Thoracic aorta (tissue), 2 donors: ENCODE results near the gene BCAN. TPM values are rescaled to one million over a fixed set of nuclear protein-coding genes. Genes with fewer than 3 reads are reported as not detected.
A peak's percentile ranks its signal among the peaks of the same experiment; 100 is the strongest.
"Not testable (repeated sequence)": the region's sequence is repeated elsewhere in the genome, so short reads cannot be mapped to it uniquely, and the experiment has no call there.

Experiments used
- ATAC-seq: fragments of 150-250 bp; one replicate; pipeline ENCODE4 v1.8.0; 2017; ENCODE audit warnings: low read depth; ENCODE audit not compliant: insufficient number of reproducible peaks, low FRiP score
- DNase-seq: peaks from one replicate; pipeline ENCODE4 v3.0.0-alpha.2; 2020; ENCODE audit warnings: low spot score
- H3K27ac ChIP-seq, 2 donors: fragments of 200-600 bp; sonication (generic); 1 replicate in 1 of 2; 2 replicates in 1 of 2; pipeline ENCODE4 v1.5.1; 2016; ENCODE audit warnings: mild to moderate bottlenecking in 2 of 2, moderate library complexity in 2 of 2
- H3K27me3 ChIP-seq: fragments of 200-600 bp; sonication (generic); replicated peaks from 2 replicates; pipeline ENCODE4 v1.6.0; 2016; ENCODE audit warnings: mild to moderate bottlenecking; ENCODE audit not compliant: insufficient read depth
- H3K36me3 ChIP-seq: fragments of 200-600 bp; sonication (generic); one replicate; pipeline ENCODE4 v1.5.1; 2016
- H3K4me1 ChIP-seq, 2 donors: fragments of 200-600 bp; sonication (generic); 1 replicate in 1 of 2; 2 replicates in 1 of 2; pipeline versions ENCODE4 v1.5.1 to v1.6.0; 2016; ENCODE audit warnings: low read depth in 2 of 2, mild to moderate bottlenecking in 1 of 2; ENCODE audit not compliant: control insufficient read depth in 1 of 2
- H3K4me3 ChIP-seq: fragments of 200-600 bp; sonication (generic); 2 replicates; pipeline ENCODE4 v1.5.1; 2016; ENCODE audit warnings: mild to moderate bottlenecking
- H3K9me3 ChIP-seq: fragments of 200-600 bp; sonication (generic); 2 replicates; pipeline ENCODE4 v1.5.1; 2016
- total RNA-seq, 2 donors: library from RNA; depleted of rRNA; stranded (reverse); fragments of >200 nt; gene quantifications; one replicate each; pipeline versions ENCODE4 v1.1.0 to v1.2.3, GENCODE V29; 2016
- TF ChIP-seq, protein P1 (sequence below): fragments of 200-600 bp; sonication (generic); IDR thresholded peaks from one replicate; pipeline ENCODE4 v1.5.1; 2019; ENCODE audit warnings: antibody characterized with exemption

Gene BCAN
- total RNA-seq, 2 donors from 2014 or later = 0.54 to 0.99 TPM

DNA sequence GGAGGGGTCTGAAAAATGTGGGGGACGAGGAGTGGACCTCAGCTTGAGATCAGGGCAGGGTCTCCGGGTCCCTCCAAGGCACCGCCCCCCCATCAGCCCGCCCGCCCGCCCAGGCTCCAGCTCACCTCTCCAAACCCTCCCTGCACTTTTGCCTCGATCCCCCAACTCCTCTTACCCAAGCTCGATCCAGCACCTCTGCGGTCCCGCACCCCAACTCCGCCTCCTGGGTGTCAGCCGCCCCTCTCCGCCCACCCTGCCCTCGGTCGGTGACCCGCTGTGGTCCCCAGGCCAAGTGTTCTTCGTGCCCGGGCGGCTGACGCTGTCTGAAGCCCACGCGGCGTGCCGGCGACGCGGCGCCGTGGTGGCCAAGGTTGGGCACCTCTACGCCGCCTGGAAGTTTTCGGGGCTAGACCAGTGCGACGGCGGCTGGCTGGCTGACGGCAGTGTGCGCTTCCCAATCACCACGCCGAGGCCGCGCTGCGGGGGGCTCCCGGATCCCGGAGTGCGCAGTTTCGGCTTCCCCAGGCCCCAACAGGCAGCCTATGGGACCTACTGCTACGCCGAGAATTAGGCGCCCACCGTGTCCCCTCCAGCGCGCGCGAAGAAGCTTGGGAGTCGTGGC lies 17.0 kb upstream of the BCAN start:
- Histone ChIP-seq H3K36me3 (no peaks in the 10 kb centered on the region), H3K4me1 (peaks cover 13 to 22% of the 10 kb centered on the region in 2 donors), H3K27ac (no peak overlapping the region), H3K27me3 (peaks cover 4% of the 10 kb centered on the region), H3K9me3 (no peaks in the 10 kb centered on the region), H3K4me3 (peak overlapping the region; percentile 69)
- DNase-seq (no peak), ATAC-seq (no peak)
- TF ChIP-seq, protein P1, sequence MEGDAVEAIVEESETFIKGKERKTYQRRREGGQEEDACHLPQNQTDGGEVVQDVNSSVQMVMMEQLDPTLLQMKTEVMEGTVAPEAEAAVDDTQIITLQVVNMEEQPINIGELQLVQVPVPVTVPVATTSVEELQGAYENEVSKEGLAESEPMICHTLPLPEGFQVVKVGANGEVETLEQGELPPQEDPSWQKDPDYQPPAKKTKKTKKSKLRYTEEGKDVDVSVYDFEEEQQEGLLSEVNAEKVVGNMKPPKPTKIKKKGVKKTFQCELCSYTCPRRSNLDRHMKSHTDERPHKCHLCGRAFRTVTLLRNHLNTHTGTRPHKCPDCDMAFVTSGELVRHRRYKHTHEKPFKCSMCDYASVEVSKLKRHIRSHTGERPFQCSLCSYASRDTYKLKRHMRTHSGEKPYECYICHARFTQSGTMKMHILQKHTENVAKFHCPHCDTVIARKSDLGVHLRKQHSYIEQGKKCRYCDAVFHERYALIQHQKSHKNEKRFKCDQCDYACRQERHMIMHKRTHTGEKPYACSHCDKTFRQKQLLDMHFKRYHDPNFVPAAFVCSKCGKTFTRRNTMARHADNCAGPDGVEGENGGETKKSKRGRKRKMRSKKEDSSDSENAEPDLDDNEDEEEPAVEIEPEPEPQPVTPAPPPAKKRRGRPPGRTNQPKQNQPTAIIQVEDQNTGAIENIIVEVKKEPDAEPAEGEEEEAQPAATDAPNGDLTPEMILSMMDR = no peak

DNA sequence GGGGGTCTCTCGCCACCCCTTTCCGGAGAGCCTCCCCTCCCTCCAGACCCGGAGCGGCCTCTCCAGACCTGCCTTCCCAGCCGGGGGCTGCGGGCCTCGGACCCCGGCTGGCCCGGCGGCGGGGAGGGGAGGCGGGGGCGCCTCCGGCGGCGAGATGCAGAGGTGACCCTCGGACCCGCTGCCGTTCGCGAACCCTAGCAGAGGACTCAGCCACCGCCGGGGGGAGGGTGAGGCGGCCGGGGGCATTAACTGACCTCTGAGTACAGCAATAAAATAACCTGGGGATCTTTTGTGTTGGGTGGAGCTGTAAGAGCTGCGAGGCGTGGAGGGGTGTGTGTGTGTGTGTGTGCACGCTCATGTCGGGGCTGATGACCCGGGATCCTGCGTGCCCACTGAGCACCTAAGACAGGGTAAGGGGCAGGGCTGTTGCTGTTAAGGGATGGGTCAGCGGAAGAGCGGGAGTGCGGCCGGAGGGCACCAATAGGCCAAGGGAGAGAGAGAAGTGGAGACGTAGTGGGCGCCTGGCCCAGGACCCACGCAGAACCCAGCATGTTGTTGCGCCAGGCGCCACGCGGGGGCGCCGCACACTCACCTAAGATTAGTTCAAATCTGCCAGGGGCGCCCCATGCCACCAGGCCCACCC lies 16.4 kb upstream of the BCAN start:
- no peaks in the 10 kb centered on the region for H3K9me3 ChIP-seq
- peaks cover 4% of the 10 kb centered on the region for H3K27me3 ChIP-seq
- no peak overlapping the region for H3K27ac ChIP-seq
- peaks cover 13 to 22% of the 10 kb centered on the region in 2 donors for H3K4me1 ChIP-seq
- H3K4me3 ChIP-seq = peak overlapping the region; percentile 69
- ATAC-seq (no peak), DNase-seq (no peak)
- H3K36me3 ChIP-seq = no peaks in the 10 kb centered on the region
- TF ChIP-seq, protein P1 = peak; percentile 82

DNA sequence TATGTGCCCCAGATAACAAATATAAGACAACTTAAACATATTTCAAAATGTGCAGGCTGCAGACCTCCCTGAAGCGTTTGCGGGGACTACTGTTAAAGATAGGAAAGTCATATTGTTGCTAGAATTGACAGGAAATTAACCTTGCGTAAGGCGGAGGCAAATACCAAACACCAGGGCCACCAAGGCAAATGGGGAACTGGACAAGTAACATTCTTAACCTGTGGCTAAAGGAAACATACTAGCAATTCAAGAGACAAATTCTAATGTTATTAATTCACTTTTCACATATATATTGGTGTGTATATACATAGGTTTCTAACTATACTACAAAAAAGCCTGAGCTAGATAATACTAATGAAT lies 15.9 kb upstream of the BCAN start:
- Histone ChIP-seq H3K9me3 (no peaks in the 10 kb centered on the region), H3K27me3 (peaks cover 4% of the 10 kb centered on the region), H3K4me1 (peaks cover 13 to 22% of the 10 kb centered on the region in 2 donors), H3K4me3 (no peak overlapping the region), H3K27ac (no peak overlapping the region), H3K36me3 (no peaks in the 10 kb centered on the region)
- TF ChIP-seq, protein P1 = no peak
- DNase-seq (no peak), ATAC-seq (no peak)

DNA sequence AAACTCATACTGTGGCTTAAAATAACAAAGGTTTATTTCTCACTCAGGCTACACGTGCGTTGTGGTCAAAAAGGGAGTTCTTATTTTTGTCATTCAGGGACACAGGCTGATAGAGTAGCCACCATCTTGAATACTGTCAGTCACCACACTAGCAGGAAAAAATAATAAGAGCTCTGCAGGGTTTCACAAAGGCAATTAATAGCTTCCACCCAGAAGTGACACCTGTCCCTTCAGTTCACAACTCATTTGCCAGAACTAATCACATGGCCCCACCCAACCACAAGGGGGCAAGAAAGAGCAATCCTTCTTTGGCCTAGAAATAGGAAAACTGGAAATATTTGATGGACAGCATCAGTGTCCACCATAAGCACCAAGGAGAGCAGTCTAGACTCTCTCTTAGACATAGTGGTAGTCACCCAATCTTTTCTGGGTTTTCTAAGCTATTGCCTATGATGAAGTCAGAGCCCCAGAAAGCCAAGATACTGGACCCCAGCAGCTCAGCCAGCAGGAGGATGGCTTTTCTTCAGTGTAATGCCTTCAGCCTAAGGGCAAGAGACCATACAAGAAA lies 14.5 kb upstream of the BCAN start:
- no peaks in the 10 kb centered on the region for H3K36me3 ChIP-seq
- peaks cover 4% of the 10 kb centered on the region for H3K27me3 ChIP-seq
- H3K4me1 ChIP-seq = peaks cover 13 to 22% of the 10 kb centered on the region in 2 donors
- no peaks in the 10 kb centered on the region for H3K9me3 ChIP-seq
- TF ChIP-seq, protein P1 = peak; percentile 39
- ATAC-seq (no peak), DNase-seq (no peak)
- H3K4me3 ChIP-seq = no peak overlapping the region
- no peak overlapping the region for H3K27ac ChIP-seq

DNA sequence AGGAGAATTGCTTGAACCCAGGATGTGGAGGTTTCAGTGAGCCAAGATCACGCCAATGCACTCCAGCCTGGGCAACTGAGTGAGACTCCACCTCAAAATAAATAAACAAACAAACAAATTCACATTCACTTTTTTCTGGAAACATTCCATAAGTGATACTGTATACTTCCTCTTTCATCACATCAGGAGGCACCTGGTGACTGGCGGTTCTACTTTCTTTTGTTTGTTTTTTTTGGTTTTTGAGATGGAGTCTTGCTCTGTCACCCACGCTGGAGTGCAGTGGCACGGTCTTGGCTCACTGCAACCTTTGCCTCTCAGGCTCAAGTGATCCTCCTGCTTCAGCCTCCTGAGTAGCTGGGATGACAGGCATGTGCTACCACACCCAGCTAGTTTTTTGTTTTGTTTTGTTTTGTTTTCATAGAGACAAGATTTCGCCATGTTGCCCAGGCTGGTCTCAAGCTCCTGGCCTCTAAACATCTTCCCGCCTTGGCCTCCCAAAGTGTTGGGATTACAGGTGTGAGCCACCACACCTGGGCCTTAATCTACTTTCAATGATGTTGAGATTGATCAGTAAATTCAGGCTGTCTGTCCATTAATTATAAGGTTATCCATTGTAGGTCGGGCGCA lies 12.0 kb upstream of the BCAN start:
- ATAC-seq (no peak), DNase-seq (no peak)
- peaks cover 7 to 10% of the 10 kb centered on the region in 2 donors for H3K4me1 ChIP-seq
- no peak overlapping the region for H3K4me3 ChIP-seq
- H3K36me3 ChIP-seq = no peaks in the 10 kb centered on the region
- H3K27ac ChIP-seq = no peak overlapping the region
- TF ChIP-seq, protein P1 = no peak
- no peaks in the 10 kb centered on the region for H3K27me3 ChIP-seq
- no peaks in the 10 kb centered on the region for H3K9me3 ChIP-seq

DNA sequence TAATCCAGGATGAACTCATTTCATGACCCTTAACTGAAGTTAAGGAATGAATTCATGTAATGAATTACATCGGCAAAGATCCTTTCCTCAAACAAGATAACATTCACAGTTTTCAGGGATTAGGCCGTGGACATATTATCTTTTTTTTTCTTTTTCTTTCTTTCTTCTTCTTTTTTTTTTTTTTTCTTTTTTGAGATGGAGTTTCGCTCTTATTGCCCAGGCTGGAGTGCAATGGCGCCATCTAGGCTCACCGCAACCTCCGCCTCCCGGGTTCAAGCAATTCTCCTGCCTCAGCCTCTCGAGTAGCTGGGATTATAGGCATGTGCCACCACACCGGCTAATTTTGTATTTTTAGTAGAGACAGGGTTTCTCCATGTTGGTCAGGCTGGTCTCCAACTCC lies 10.8 kb upstream of the BCAN start:
- not testable (repeated sequence) for H3K9me3 ChIP-seq, H3K27me3 ChIP-seq, H3K4me3 ChIP-seq, H3K4me1 ChIP-seq, ATAC-seq, DNase-seq, H3K36me3 ChIP-seq, H3K27ac ChIP-seq
